Right atrium auricular region (tissue), 2 donors: ENCODE measurements around the gene PKDREJ. TPM values are rescaled to one million over a fixed set of nuclear protein-coding genes. Genes with fewer than 3 reads are reported as not detected.

Experiments
- DNase-seq: peaks from one replicate; pipeline ENCODE4 v3.0.0-alpha.2; 2019; ENCODE audit warnings: low spot score
- H3K27ac ChIP-seq, 2 donors: fragments of 200-600 bp; sonication (generic); 1 replicate in 1 of 2; 2 replicates in 1 of 2; pipeline ENCODE4 v1.5.1; 2016 to 2019
- H3K27me3 ChIP-seq, 2 donors: fragments of 200-600 bp; sonication (generic); one replicate each; pipeline versions ENCODE4 v1.5.1 to v1.6.0; 2017 to 2019
- H3K36me3 ChIP-seq: fragments of 200-600 bp; sonication (generic); one replicate; pipeline ENCODE4 v1.5.1; 2016
- H3K4me1 ChIP-seq, 2 donors: fragments of 200-600 bp; sonication (generic); one replicate each; pipeline versions ENCODE4 v1.5.1 to v1.6.0; 2017 to 2019
- H3K4me3 ChIP-seq, 2 donors: fragments of 200-600 bp; sonication (generic); 1 replicate in 1 of 2; 2 replicates in 1 of 2; pipeline ENCODE4 v1.5.1; 2017 to 2019; ENCODE audit warnings: mild to moderate bottlenecking in 1 of 2, moderate library complexity in 1 of 2
- H3K9me3 ChIP-seq, 2 donors: fragments of 200-600 bp; sonication (generic); one replicate each; pipeline ENCODE4 v1.5.1; 2019
- total RNA-seq, 2 donors: library from RNA; depleted of rRNA; stranded (reverse); fragments of >200 nt; gene quantifications; one replicate each; pipeline ENCODE4 v1.1.0, GENCODE V29; 2016
- TF ChIP-seq, protein P1 (sequence below), 2 donors: fragments of 200-600 bp; sonication (generic); IDR thresholded peaks; one replicate each; pipeline ENCODE4 v1.5.1; 2019; ENCODE audit warnings: antibody characterized with exemption in 2 of 2

PKDREJ gene
- total RNA-seq, 2 donors from 2014 or later, result 0.04 to 0.07 TPM

DNA sequence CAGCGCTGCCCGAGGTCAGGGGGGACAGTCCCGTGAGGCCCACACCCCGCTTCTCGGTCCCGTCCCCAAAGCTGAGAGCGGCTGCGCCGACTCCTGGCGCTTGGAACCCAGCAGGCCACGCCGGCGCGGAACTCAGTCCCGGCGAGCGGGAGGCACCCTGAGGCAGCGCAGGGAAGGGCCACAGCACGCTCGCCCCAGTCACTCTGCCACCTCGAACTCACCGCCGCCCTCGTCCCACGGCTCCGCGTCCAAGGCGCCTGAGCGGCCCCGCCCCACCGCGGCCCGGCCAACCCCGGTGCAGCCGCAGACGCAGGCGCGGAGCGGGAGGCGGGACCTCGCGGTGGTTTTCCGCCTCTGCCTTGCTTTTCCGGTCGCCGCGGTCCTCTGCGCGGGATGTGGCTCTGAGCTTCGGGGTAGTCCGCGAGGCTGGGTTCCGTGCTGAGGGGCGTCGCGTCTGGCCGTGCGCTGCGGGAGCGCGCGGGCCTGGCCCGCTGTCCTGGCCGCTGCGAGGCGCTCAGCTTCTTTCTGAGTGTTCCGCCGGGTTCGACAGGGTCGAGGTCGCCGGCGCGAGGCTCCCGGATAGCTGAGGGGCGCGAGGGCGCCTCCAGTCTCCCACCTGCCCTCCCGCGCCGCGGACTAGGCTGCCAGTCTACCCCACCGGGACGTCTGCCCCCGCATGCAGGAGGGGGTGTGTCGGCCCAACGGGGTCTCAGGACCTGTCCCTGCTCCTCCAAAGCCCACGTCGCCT is 12.9 kb downstream of the PKDREJ start, which contains the start of gene CDPF1:
CDPF1 (minus strand) TSS at position 259 of the 748 bp plus-strand sequence. CDS start 2,009 bp downstream, outside the sequence.
- Histone ChIP-seq H3K4me3 (peak within 1 kb of the TSS; percentile 75 to 85), H3K4me1 (peaks cover 0 to 47% of the 10 kb centered on the region in 2 donors), H3K27ac (peak within 1 kb of the TSS; percentile 94 to 95), H3K9me3 (no peaks in the 10 kb centered on the region), H3K27me3 (no peaks in the 10 kb centered on the region), H3K36me3 (no peaks in the 10 kb centered on the region)
- TF ChIP-seq, protein P1, sequence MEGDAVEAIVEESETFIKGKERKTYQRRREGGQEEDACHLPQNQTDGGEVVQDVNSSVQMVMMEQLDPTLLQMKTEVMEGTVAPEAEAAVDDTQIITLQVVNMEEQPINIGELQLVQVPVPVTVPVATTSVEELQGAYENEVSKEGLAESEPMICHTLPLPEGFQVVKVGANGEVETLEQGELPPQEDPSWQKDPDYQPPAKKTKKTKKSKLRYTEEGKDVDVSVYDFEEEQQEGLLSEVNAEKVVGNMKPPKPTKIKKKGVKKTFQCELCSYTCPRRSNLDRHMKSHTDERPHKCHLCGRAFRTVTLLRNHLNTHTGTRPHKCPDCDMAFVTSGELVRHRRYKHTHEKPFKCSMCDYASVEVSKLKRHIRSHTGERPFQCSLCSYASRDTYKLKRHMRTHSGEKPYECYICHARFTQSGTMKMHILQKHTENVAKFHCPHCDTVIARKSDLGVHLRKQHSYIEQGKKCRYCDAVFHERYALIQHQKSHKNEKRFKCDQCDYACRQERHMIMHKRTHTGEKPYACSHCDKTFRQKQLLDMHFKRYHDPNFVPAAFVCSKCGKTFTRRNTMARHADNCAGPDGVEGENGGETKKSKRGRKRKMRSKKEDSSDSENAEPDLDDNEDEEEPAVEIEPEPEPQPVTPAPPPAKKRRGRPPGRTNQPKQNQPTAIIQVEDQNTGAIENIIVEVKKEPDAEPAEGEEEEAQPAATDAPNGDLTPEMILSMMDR (IDR thresholded peaks at IDR 0.05), result no peak
- peak; percentile 89 for DNase-seq

DNA sequence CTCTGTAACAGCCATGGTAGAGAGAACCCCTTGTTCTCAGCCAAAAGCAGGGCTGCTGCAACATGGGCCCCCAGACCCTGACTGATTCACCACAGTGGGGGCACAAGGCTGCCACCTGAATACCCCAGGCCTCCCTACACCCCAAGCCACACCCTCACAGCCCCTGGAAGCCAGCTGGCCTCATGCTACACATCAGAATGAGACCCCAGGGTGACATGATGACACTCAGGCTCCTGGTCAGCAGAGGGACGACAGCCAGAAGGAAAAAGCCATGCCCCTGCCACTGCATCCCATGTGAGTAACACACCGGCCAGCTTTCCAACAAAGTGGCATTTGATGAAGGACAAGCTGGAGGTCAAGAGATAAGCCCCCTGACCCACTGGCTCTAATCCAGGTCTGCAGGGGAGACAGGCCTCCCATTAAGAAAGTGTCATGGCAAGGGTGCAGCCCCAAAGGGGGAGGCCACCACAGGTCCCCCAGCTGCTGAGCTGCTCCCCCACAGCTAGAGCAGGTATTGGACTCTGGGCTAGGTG is 15.6 kb downstream of the PKDREJ start:
- H3K4me3 ChIP-seq, result no peak overlapping the region
- H3K27me3 ChIP-seq, result no peaks in the 10 kb centered on the region
- H3K36me3 ChIP-seq, result peaks cover 13% of the 10 kb centered on the region
- no peaks in the 10 kb centered on the region for H3K9me3 ChIP-seq
- peak overlapping the region in 1 of 2 donors; percentile 81 for H3K27ac ChIP-seq
- DNase-seq, result no peak
- peaks cover 0 to 54% of the 10 kb centered on the region in 2 donors for H3K4me1 ChIP-seq
- TF ChIP-seq, protein P1 (IDR thresholded peaks at IDR 0.05), result no peak

DNA sequence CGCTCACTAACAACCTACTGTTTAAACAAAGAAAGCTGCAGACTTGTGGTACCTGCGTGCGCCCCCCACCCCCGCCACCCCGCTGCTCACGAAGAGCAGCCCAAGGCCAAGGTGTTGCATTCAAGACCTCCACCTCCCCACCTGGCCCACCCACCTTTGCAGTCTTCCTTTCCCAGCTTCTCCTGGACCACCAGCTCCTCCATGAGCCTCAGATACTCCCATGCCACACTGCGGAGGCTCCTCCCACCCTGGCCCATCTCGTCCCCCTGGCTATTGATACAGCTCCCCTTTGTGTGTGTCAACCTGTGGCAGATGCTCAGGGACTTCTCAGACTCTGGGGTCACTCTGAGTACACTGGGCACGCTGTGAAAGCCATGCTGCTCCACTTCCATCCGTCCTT is 17.0 kb downstream of the PKDREJ start:
- H3K27me3 ChIP-seq, result no peaks in the 10 kb centered on the region
- peak overlapping the region; percentile 79 to 81 for H3K27ac ChIP-seq
- peaks cover 0 to 56% of the 10 kb centered on the region in 2 donors for H3K4me1 ChIP-seq
- no peaks in the 10 kb centered on the region for H3K9me3 ChIP-seq
- H3K4me3 ChIP-seq, result no peak overlapping the region
- TF ChIP-seq, protein P1 (IDR thresholded peaks at IDR 0.05), result no peak
- no peak for DNase-seq
- H3K36me3 ChIP-seq, result peaks cover 13% of the 10 kb centered on the region

- Histone ChIP-seq H3K9me3 (no peaks in the 10 kb centered on the region), H3K27ac (peak overlapping the region; percentile 79 to 81), H3K27me3 (no peaks in the 10 kb centered on the region), H3K4me1 (peaks cover 0 to 56% of the 10 kb centered on the region in 2 donors), H3K4me3 (peak overlapping the region in 1 of 2 donors; percentile 6), H3K36me3 (peaks cover 13% of the 10 kb centered on the region)
- no peak for DNase-seq
- TF ChIP-seq, protein P1 (IDR thresholded peaks at IDR 0.05), result no peak
These were observed 17.6 kb downstream of the PKDREJ start for GRCh38 chr22:46245511-46245910.

- no peaks in the 10 kb centered on the region for H3K9me3 ChIP-seq
- peak overlapping the region; percentile 79 to 81 for H3K27ac ChIP-seq
- TF ChIP-seq, protein P1 (IDR thresholded peaks at IDR 0.05), result no peak
- peaks cover 0 to 55% of the 10 kb centered on the region in 2 donors for H3K4me1 ChIP-seq
- H3K36me3 ChIP-seq, result peaks cover 16% of the 10 kb centered on the region
- H3K4me3 ChIP-seq, result no peak overlapping the region
- DNase-seq, result no peak
- no peaks in the 10 kb centered on the region for H3K27me3 ChIP-seq
These were observed 18.4 kb downstream of the PKDREJ start for GRCh38 chr22:46244771-46245170.
